GM12892 (cell line): ENCODE measurements around the gene OAS3.

Source experiments
- POLR2A ChIP-seq: IDR thresholded peaks from 2 replicates; pipeline ENCODE4 v1.6.1; 2011; ENCODE audit warnings: low read depth, low read length, control low read depth
- POLR2AphosphoS5 ChIP-seq: IDR thresholded peaks from 2 replicates; pipeline ENCODE4 v1.6.1; 2011; ENCODE audit warnings: low read depth, low read length, control low read depth
- TAF1 ChIP-seq: IDR thresholded peaks from 2 replicates; pipeline ENCODE4 v1.6.1; 2011; ENCODE audit warnings: low read depth, mild to moderate bottlenecking, control low read depth, low read length, borderline replicate concordance

DNA sequence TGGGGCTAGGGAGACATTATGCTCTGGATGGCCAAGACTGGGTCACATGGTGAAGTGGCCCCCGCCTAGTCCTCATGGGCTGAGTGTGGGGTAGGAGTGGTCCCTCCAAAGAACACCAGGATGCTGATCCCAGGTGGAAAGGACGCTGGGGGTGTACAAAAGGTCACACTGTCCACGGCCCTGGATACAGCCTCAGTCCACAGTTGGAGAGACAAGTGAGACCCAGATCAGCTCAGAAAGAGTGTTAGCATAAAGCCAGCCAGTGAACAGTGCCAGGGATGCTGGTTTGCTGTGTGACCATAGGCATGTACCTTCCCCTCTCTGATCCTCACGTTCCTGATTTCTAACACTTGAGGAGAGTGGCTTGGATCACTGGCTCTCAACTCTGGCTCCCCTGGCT, 26.6 kb downstream of the OAS3 start:
- TF ChIP-seq POLR2A (no peak), TAF1 (no peak), POLR2AphosphoS5 (no peak)
